Small intestine (tissue), 7 donors: ENCODE data around the gene SHISA8. TPM values are rescaled to one million over a fixed set of nuclear protein-coding genes. Genes with fewer than 3 reads are reported as not detected.

Experiments used
- DNase-seq, 2 donors: peaks; one replicate each; pipeline versions ENCODE4 v3.0.0 to v3.0.0-alpha.2; 2013
- FAIRE-seq: peaks from 2 replicates; lab custom pipeline; 2012; peaks lifted over from hg19 to GRCh38; lab: Jason Lieb, UNC
- H3K27ac ChIP-seq, 3 donors: one replicate each; pipeline ENCODE4 v1.5.1; 2013; ENCODE audit warnings: low read length in 2 of 3, mild to moderate bottlenecking in 2 of 3, control low read depth in 1 of 3, inconsistent platforms in 1 of 3, low read depth in 1 of 3, moderate library complexity in 1 of 3
- H3K27me3 ChIP-seq, 3 donors: one replicate each; pipeline ENCODE4 v1.6.1; 2013; ENCODE audit warnings: low read length in 3 of 3, inconsistent platforms in 1 of 3; ENCODE audit not compliant: control insufficient read depth in 3 of 3, insufficient read depth in 3 of 3
- H3K36me3 ChIP-seq, 3 donors: one replicate each; pipeline ENCODE4 v1.6.1; 2013; ENCODE audit warnings: low read length in 3 of 3, inconsistent platforms in 1 of 3, low read depth in 1 of 3, mild to moderate bottlenecking in 1 of 3, moderate library complexity in 1 of 3; ENCODE audit not compliant: control insufficient read depth in 3 of 3, insufficient read depth in 2 of 3
- H3K4me1 ChIP-seq, 3 donors: one replicate each; pipeline ENCODE4 v1.6.1; 2013; ENCODE audit warnings: low read length in 2 of 3, inconsistent platforms in 1 of 3, low read depth in 1 of 3, mild to moderate bottlenecking in 1 of 3, moderate library complexity in 1 of 3; ENCODE audit not compliant: control insufficient read depth in 3 of 3, insufficient read depth in 2 of 3
- H3K4me3 ChIP-seq, 3 donors: one replicate each; pipeline ENCODE4 v1.5.1; 2013; ENCODE audit warnings: low read length in 3 of 3, control low read depth in 1 of 3, inconsistent platforms in 1 of 3, low read depth in 1 of 3, mild to moderate bottlenecking in 1 of 3, moderate library complexity in 1 of 3
- H3K9me3 ChIP-seq, 2 donors: one replicate each; pipeline ENCODE4 v1.6.1; 2013; ENCODE audit warnings: low read depth in 1 of 2, low read length in 1 of 2; ENCODE audit not compliant: control insufficient read depth in 2 of 2, insufficient read depth in 1 of 2
- whole genome bisulfite sequencing, 3 donors: extraction: QIAGEN DNeasy Blood & Tissue Kit; methylation state at CpG; one replicate each; pipeline ENCODE4 v1.1.7; 2013; 5-methylcytosine and 5-hydroxymethylcytosine counted together
- polyA plus RNA-seq, 4 donors: library from polyadenylated mRNA; stranded (reverse) in 3 of 4; unstranded in 1 of 4; fragments of 200-250 nt in 3 of 4; fragments of 120-200 nt in 1 of 4; gene quantifications; one replicate each; pipeline versions ENCODE4 v1.2.1 to v1.2.3, GENCODE V29; 2013
- donor health status: healthy with polysubstance abuse.
- donor health status: control.
- donor health status: control.
- donor health status: Bipolar disorder and iron deficiency.
- donor health status: healthy.

SHISA8 gene
- polyA plus RNA-seq, 4 donors = 0.04 to 0.10 TPM; not detected in 2

DNA sequence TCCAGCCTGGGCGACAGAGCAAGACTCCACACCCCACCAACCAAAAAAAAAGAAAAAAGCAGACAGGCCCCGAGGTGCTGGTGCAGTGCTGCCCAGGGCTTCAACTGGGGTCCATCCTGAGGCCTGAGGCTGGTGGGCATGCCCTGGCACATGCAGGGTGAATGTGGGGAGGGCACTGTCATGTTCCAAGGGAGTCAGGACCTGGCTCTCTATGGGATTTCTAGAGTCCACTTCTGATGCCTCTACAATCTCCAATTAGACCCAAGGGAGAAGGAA is 22.0 kb upstream of the SHISA8 start:
- 88 to 92% (median 91%) methylated on average over 2 of the region's 2 CpGs for WGBS, 3 donors
- Histone ChIP-seq H3K4me1 (peaks cover 0 to 4% (median 0%) of the 10 kb centered on the region in 3 donors), H3K27me3 (no peaks in the 10 kb centered on the region)

DNA sequence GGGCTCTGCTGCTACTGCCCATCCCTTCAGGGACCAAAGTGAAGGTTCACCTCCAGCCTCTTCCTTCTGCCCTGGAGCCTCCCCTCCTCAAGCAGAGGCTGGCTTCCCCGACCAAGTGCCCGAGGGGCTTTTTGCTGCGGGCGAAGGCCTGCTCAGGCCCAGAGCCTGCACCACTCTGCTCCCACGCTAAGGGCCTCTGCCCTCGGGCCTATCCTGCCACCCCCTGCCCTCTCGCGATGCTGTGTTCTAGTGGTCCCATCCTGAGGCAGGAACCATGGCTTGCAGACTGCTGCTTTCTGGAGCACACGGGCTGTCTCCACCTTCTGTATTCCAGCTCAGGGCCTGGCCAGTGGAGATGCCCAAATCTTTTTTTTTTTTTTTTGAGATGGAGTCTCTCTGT is 20.6 kb upstream of the SHISA8 start:
- Histone ChIP-seq H3K27me3 (no peaks in the 10 kb centered on the region), H3K27ac (no peak overlapping the region), H3K36me3 (peaks cover 0 to 42% (median 0%) of the 10 kb centered on the region in 3 donors), H3K4me1 (no peaks in the 10 kb centered on the region), H3K4me3 (no peak overlapping the region), H3K9me3 (peaks cover 0 to 4% of the 10 kb centered on the region in 2 donors)
- FAIRE-seq (no peak), DNase-seq (no peak)
- 89 to 100% (median 94%) methylated on average over 7 to 9 of the region's 9 CpGs for WGBS, 3 donors

More for the DNA sequence above, 22.0 kb upstream of the SHISA8 start:
- peaks cover 0 to 55% (median 0%) of the 10 kb centered on the region in 3 donors for H3K36me3 ChIP-seq
- peak overlapping the region in 1 of 3 donors; percentile 16 for H3K27ac ChIP-seq
- no peak for DNase-seq
- FAIRE-seq = no peak
- no peak overlapping the region for H3K4me3 ChIP-seq
- peaks cover 0 to 4% of the 10 kb centered on the region in 2 donors for H3K9me3 ChIP-seq

DNA sequence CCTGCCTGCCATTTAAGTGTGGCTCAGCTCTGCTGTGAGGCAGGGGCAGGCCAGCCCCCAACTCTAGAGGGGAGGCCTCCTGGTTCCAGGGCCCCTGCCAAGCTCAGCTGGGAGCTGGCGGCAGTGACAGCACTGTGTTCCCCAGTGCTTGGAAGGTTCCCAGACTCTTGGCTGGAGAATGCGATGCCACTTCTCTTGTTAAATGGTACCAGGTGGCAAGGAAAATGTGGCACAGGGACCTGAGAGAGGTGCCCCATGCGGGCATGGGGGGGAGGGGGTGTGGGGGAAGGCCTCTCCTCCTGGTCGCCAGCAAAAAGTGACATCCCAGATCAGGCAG is 20.1 kb upstream of the SHISA8 start:
- H3K27ac ChIP-seq = no peak overlapping the region
- H3K9me3 ChIP-seq = peaks cover 0 to 2% of the 10 kb centered on the region in 2 donors
- FAIRE-seq (no peak), DNase-seq (no peak)
- WGBS, 3 donors = 78 to 89% (median 82%) methylated on average over 4 of the region's 4 CpGs
- H3K27me3 ChIP-seq = no peaks in the 10 kb centered on the region
- H3K36me3 ChIP-seq = peaks cover 0 to 39% (median 0%) of the 10 kb centered on the region in 3 donors
- H3K4me3 ChIP-seq = no peak overlapping the region
- H3K4me1 ChIP-seq = no peaks in the 10 kb centered on the region

GRCh38 chr22:41934284-41935014 is 19.6 kb upstream of the SHISA8 start:
- Histone ChIP-seq H3K4me3 (no peak overlapping the region), H3K9me3 (no peaks in the 10 kb centered on the region), H3K36me3 (peaks cover 0 to 35% (median 0%) of the 10 kb centered on the region in 3 donors), H3K27ac (no peak overlapping the region), H3K27me3 (no peaks in the 10 kb centered on the region), H3K4me1 (no peaks in the 10 kb centered on the region)
- WGBS, 3 donors = 92 to 95% (median 95%) methylated on average over 17 of the region's 17 CpGs
- no peak for DNase-seq
- no peak for FAIRE-seq

- H3K4me3 ChIP-seq = no peak overlapping the region
- DNase-seq (no peak), FAIRE-seq (no peak)
- no peaks in the 10 kb centered on the region for H3K27me3 ChIP-seq
- H3K27ac ChIP-seq = no peak overlapping the region
- H3K36me3 ChIP-seq = peaks cover 0 to 27% (median 0%) of the 10 kb centered on the region in 3 donors
- no peaks in the 10 kb centered on the region for H3K9me3 ChIP-seq
- H3K4me1 ChIP-seq = no peaks in the 10 kb centered on the region
- 75 to 77% (median 76%) methylated on average over 14 to 16 of the region's 16 CpGs for WGBS, 3 donors
These were observed 18.7 kb upstream of the SHISA8 start for GRCh38 chr22:41933411-41934177.

GRCh38 chr22:41932353-41932752 is 17.5 kb upstream of the SHISA8 start:
- Histone ChIP-seq H3K27ac (no peak overlapping the region), H3K4me1 (no peaks in the 10 kb centered on the region), H3K4me3 (no peak overlapping the region), H3K36me3 (peaks cover 0 to 24% (median 0%) of the 10 kb centered on the region in 3 donors), H3K27me3 (peaks cover 0 to 2% (median 0%) of the 10 kb centered on the region in 3 donors), H3K9me3 (no peaks in the 10 kb centered on the region)
- DNase-seq (no peak), FAIRE-seq (no peak)
- WGBS, 3 donors = 91 to 96% (median 95%) methylated on average over 9 to 12 of the region's 12 CpGs

DNA sequence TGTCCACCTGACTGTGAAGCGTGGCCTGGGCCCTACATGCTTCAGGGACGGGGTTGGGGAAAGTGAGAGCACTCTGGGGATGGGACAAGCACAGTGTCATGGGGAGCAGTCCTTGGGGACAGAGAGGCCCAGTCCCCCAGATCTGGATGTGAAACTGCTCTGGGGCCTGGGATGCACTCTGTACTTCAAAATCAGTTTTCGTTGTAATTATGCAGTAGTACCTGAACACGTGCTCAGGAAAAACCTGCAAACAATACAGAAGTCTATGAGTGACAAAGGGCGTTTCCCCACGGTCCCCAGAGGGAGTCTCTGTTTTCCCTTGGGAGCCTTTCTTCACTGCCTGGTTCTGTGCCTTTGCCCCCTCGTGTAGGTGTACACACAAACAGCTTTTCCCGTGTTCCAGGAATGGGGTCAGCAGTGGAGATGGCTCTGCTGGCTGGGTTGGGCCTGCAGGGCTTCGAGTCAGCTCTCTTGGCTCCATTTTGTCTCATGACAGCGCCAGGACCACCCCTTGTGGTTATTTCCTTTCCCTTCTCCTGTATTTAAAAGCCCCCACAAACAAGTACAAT is 16.9 kb upstream of the SHISA8 start:
- 59 to 76% (median 68%) methylated on average over 10 of the region's 10 CpGs for WGBS, 3 donors
- Histone ChIP-seq H3K27ac (no peak overlapping the region), H3K27me3 (peaks cover 0 to 8% (median 0%) of the 10 kb centered on the region in 3 donors), H3K9me3 (no peaks in the 10 kb centered on the region), H3K36me3 (peaks cover 0 to 22% (median 0%) of the 10 kb centered on the region in 3 donors), H3K4me1 (no peaks in the 10 kb centered on the region), H3K4me3 (no peak overlapping the region)
- FAIRE-seq (no peak), DNase-seq (no peak)

DNA sequence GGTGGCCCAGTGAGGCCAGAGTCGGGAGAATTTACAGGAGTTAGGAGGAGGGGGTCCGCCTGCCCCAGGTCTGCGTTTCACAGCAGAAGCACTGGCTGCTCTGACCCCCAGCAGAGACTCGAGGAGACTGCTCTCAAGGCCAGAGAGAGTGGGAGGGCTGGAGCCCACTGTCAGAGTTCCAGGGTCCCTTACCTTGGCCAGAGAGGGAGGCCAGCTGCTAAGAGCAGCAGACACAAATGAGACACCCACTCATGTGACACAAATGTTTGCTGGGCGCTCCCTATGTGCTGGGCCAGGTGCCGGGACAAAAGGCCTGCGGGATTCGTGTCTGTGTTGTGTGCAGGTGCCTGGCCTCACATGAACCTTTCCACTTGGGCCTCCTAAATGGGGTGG is 14.5 kb upstream of the SHISA8 start:
- no peak for FAIRE-seq
- no peaks in the 10 kb centered on the region for H3K9me3 ChIP-seq
- DNase-seq = no peak
- H3K4me1 ChIP-seq = peaks cover 0 to 2% (median 2%) of the 10 kb centered on the region in 3 donors
- no peak overlapping the region for H3K27ac ChIP-seq
- peaks cover 0 to 20% (median 7%) of the 10 kb centered on the region in 3 donors for H3K27me3 ChIP-seq
- H3K4me3 ChIP-seq = no peak overlapping the region
- 58 to 73% (median 68%) methylated on average over 8 of the region's 8 CpGs for WGBS, 3 donors
- H3K36me3 ChIP-seq = peaks cover 0 to 8% (median 0%) of the 10 kb centered on the region in 3 donors
